ENCODE results near the gene NEGR1.

- no peak for TF ChIP-seq CTCF (conservative IDR thresholded peaks at IDR 0.05)
- no peak for TF ChIP-seq EZH2 (IDR thresholded peaks at IDR 0.05; ENCODE audit: low read depth)
Observed at GRCh38 chr1:71899881-71900280, 382.5 kb downstream of the NEGR1 start.

Measured in PC-9 (cell line).